IMR-90 (cell line): ENCODE data around the gene GNG7. TPM values are rescaled to one million over a fixed set of nuclear protein-coding genes. Genes with fewer than 3 reads are reported as not detected.

Source experiments
- ATAC-seq: fragments of 200-7000 bp; cut with Tn5 transposase; 2 replicates; pipeline ENCODE4 v1.9.1; 2020; ENCODE audit warnings: low read depth, mild to moderate bottlenecking, moderate library complexity
- BruUV-seq: library from RNA; stranded (reverse); fragments of 400-500 nt; replicated peaks from 2 replicates; lab custom pipeline; 2021; lab: Mats Ljungman, UMichigan
- CTCF ChIA-PET: fragments of 300-600 bp; formaldehyde crosslinking; extraction: SDS; loops from one replicate; lab custom pipeline; 2021; ENCODE audit warnings: antibody characterized with exemption; lab: Yijun Ruan, JAX
- POLR2A ChIA-PET: fragments of 300-600 bp; sonication (Branson Sonifier 250); formaldehyde crosslinking; loops from one replicate; lab custom pipeline; 2022; ENCODE audit warnings: antibody characterized with exemption; ENCODE audit not compliant: unreplicated experiment; lab: Charles Lee
- DNase-seq: peaks from one replicate; pipeline ENCODE4 v3.0.0; 2013
- H2AFZ ChIP-seq: replicated peaks from 2 replicates; pipeline ENCODE3; 2013; ENCODE audit warnings: low read length, mild to moderate bottlenecking; ENCODE audit not compliant: poor library complexity
- H2AK5ac ChIP-seq: 2 replicates; pipeline ENCODE4 v1.6.1; 2013; ENCODE audit warnings: low read depth, low read length, inconsistent platforms
- H2AK9ac ChIP-seq: replicated peaks from 2 replicates; pipeline ENCODE3; 2013; ENCODE audit warnings: mild to moderate bottlenecking, low read depth, low read length, moderate library complexity; ENCODE audit not compliant: poor library complexity
- H2BK120ac ChIP-seq: 2 replicates; pipeline ENCODE4 v1.6.1; 2013; ENCODE audit warnings: low read depth, low read length, inconsistent platforms
- H2BK15ac ChIP-seq: 3 replicates; pipeline ENCODE4 v1.6.1; 2013; ENCODE audit warnings: low read depth, low read length, inconsistent platforms
- H2BK20ac ChIP-seq: 2 replicates; pipeline ENCODE4 v1.6.1; 2013; ENCODE audit warnings: low read depth, mild to moderate bottlenecking, inconsistent platforms, low read length, moderate library complexity
- H2BK5ac ChIP-seq: 2 replicates; pipeline ENCODE4 v1.6.1; 2013; ENCODE audit warnings: mild to moderate bottlenecking, low read depth, low read length, inconsistent platforms; ENCODE audit not compliant: poor library complexity, severe bottlenecking
- H3K14ac ChIP-seq: replicated peaks from 2 replicates; pipeline ENCODE4 v1.6.1; 2013; ENCODE audit warnings: low read depth, low read length, inconsistent platforms
- H3K18ac ChIP-seq: 2 replicates; pipeline ENCODE4 v1.6.1; 2013; ENCODE audit warnings: low read depth, low read length, control low read depth
- H3K23ac ChIP-seq: 2 replicates; pipeline ENCODE4 v1.6.1; 2013; ENCODE audit warnings: low read depth, low read length, inconsistent platforms
- H3K27ac ChIP-seq: 2 replicates; pipeline ENCODE4 v1.5.1; 2013; ENCODE audit warnings: mild to moderate bottlenecking, control low read depth, low read length; ENCODE audit not compliant: insufficient read depth
- H3K27me3 ChIP-seq: 2 replicates; pipeline ENCODE4 v1.6.1; 2013; ENCODE audit warnings: low read length; ENCODE audit not compliant: control insufficient read depth, insufficient read depth
- H3K36me3 ChIP-seq: 2 replicates; pipeline ENCODE4 v1.6.1; 2013; ENCODE audit warnings: low read length, mixed read lengths; ENCODE audit not compliant: control insufficient read depth, insufficient read depth
- H3K4ac ChIP-seq: 2 replicates; pipeline ENCODE4 v1.6.1; 2013; ENCODE audit warnings: low read depth, low read length, inconsistent platforms
- H3K4me1 ChIP-seq: 2 replicates; pipeline ENCODE4 v1.6.1; 2013; ENCODE audit warnings: low read length, mixed read lengths; ENCODE audit not compliant: control insufficient read depth, insufficient read depth
- H3K4me2 ChIP-seq: 2 replicates; pipeline ENCODE4 v1.6.1; 2013; ENCODE audit warnings: low read depth, mild to moderate bottlenecking, control low read depth, low read length, moderate library complexity
- H3K4me3 ChIP-seq: 2 replicates; pipeline ENCODE4 v1.5.1; 2013; ENCODE audit warnings: low read depth, mild to moderate bottlenecking, control low read depth, low read length, moderate library complexity; ENCODE audit not compliant: insufficient read depth
- H3K56ac ChIP-seq: 2 replicates; pipeline ENCODE4 v1.6.1; 2013; ENCODE audit warnings: low read length, inconsistent platforms; ENCODE audit not compliant: insufficient read depth; ENCODE audit errors: extremely low read depth
- H3K79me1 ChIP-seq, 2 experiments: 2 replicates each; pipeline ENCODE4 v1.6.1; 2013; ENCODE audit warnings: low read length in 2 of 2, inconsistent platforms in 1 of 2, low read depth in 1 of 2
- H3K9ac ChIP-seq: 2 replicates; pipeline ENCODE4 v1.6.1; 2013; ENCODE audit warnings: low read depth, low read length, control low read depth
- H3K9me1 ChIP-seq: 2 replicates; pipeline ENCODE4 v1.6.1; 2013; ENCODE audit warnings: low read length, inconsistent platforms; ENCODE audit not compliant: insufficient read depth
- H3K9me3 ChIP-seq: 2 replicates; pipeline ENCODE4 v1.6.1; 2013; ENCODE audit warnings: low read length; ENCODE audit not compliant: control insufficient read depth, insufficient read depth
- H4K20me1 ChIP-seq: 2 replicates; pipeline ENCODE4 v1.6.1; 2013; ENCODE audit warnings: low read length, inconsistent platforms; ENCODE audit not compliant: insufficient read depth
- H4K5ac ChIP-seq: 2 replicates; pipeline ENCODE4 v1.6.1; 2013; ENCODE audit warnings: mild to moderate bottlenecking, low read depth, low read length, control low read depth
- H4K8ac ChIP-seq, 2 experiments: 2 replicates each; pipeline ENCODE4 v1.6.1; 2013; ENCODE audit warnings: low read depth in 2 of 2, low read length in 2 of 2, control low read depth in 1 of 2, inconsistent platforms in 1 of 2
- H4K91ac ChIP-seq: 2 replicates; pipeline ENCODE4 v1.6.1; 2013; ENCODE audit warnings: low read depth, low read length, inconsistent platforms; ENCODE audit not compliant: insufficient read depth
- BHLHE40 ChIP-seq: fragments of 150-350 bp; IDR thresholded peaks from 2 replicates; pipeline ENCODE4 v1.6.1; 2016; ENCODE audit warnings: mild to moderate bottlenecking, low read depth, low read length
- CEBPB ChIP-seq: IDR thresholded peaks from 2 replicates; pipeline ENCODE4 v1.6.1; 2012; ENCODE audit warnings: low read depth, low read length, improper control_type of control experiment
- CHD1 ChIP-seq: IDR thresholded peaks from 2 replicates; pipeline ENCODE4 v1.6.1; 2012; ENCODE audit warnings: low read depth, low read length, improper control_type of control experiment
- CTCF ChIP-seq: conservative IDR thresholded peaks from 2 replicates; pipeline ENCODE4 v1.5.1; 2012; ENCODE audit warnings: mild to moderate bottlenecking, low read depth, low read length, improper control_type of control experiment
- FOS ChIP-seq: fragments of 150-350 bp; IDR thresholded peaks from 2 replicates; pipeline ENCODE4 v1.6.1; 2016; ENCODE audit warnings: low read depth, low read length
- MAZ ChIP-seq: IDR thresholded peaks from 2 replicates; pipeline ENCODE4 v1.6.1; 2012; ENCODE audit warnings: low read depth, mild to moderate bottlenecking, low read length, improper control_type of control experiment, moderate library complexity, borderline replicate concordance
- MXI1 ChIP-seq: IDR thresholded peaks from 2 replicates; pipeline ENCODE4 v1.6.1; 2012; ENCODE audit warnings: low read depth, mild to moderate bottlenecking, low read length, moderate library complexity, borderline replicate concordance
- NFE2L2 ChIP-seq: fragments of 150-350 bp; IDR thresholded peaks from 2 replicates; pipeline ENCODE4 v1.6.1; 2016; ENCODE audit warnings: low read depth, mild to moderate bottlenecking, low read length
- POLR2A ChIP-seq: IDR thresholded peaks from 2 replicates; pipeline ENCODE4 v1.6.1; 2012; ENCODE audit warnings: mild to moderate bottlenecking, low read depth, low read length
- RAD21 ChIP-seq: IDR thresholded peaks from 2 replicates; pipeline ENCODE4 v1.6.1; 2012; ENCODE audit warnings: low read length, improper control_type of control experiment
- RCOR1 ChIP-seq: IDR thresholded peaks from 2 replicates; pipeline ENCODE4 v1.6.1; 2012; ENCODE audit warnings: mild to moderate bottlenecking, low read length, improper control_type of control experiment; ENCODE audit not compliant: insufficient replicate concordance
- SMC3 ChIP-seq: fragments of 150-350 bp; IDR thresholded peaks from 2 replicates; pipeline ENCODE4 v1.6.1; 2016; ENCODE audit warnings: low read depth, mild to moderate bottlenecking, antibody characterized with exemption, low read length, moderate library complexity
- USF2 ChIP-seq: fragments of 150-350 bp; IDR thresholded peaks from 2 replicates; pipeline ENCODE4 v1.6.1; 2017; ENCODE audit warnings: mild to moderate bottlenecking, antibody characterized with exemption, low read length, low read depth
- WGBS, 2 experiments: methylation state at CpG; one replicate each; pipeline versions ENCODE4 v1.1.5 to v1.1.7; 2013; ENCODE audit warnings: missing lambda C conversion rate in 2 of 2; ENCODE audit not compliant: insufficient read length in 1 of 2; ENCODE audit errors: extremely low coverage in 2 of 2; 5-methylcytosine and 5-hydroxymethylcytosine counted together
- dilution Hi-C: fragments of 300-500 bp; cut with HindIII; formaldehyde crosslinking; loops from one replicate; pipeline ENCODE4 v1.14.3; 2018; ENCODE audit warnings: low sequenced_read_pairs; ENCODE audit not compliant: unreplicated experiment
- in situ Hi-C: fragments of 300-500 bp; cut with MboI; formaldehyde crosslinking; loops from 3 replicates; pipeline ENCODE4 v1.14.3; 2019; ENCODE audit warnings: low sequenced_read_pairs, inconsistent platforms, mixed read lengths
- intact Hi-C: fragments of 100-400 bp; cut with micrococcal nuclease; formaldehyde crosslinking; loops from 2 replicates; pipeline ENCODE4 v1.10.0; 2022
- polyA plus RNA-seq, 3 experiments: library from polyadenylated mRNA; depleted of rRNA; stranded (reverse); fragments of >200 nt; gene quantifications; 2 replicates each; pipeline ENCODE4 v1.2.3, GENCODE V29; 2012; ENCODE audit warnings: low replicate concordance in 1 of 3
- total RNA-seq: library from RNA; depleted of rRNA; stranded (reverse); fragments of >200 nt; gene quantifications from 2 replicates; pipeline ENCODE4 v1.2.3, GENCODE V29; 2012
- TF ChIP-seq, protein P1 (sequence below): fragments of 150-350 bp; IDR thresholded peaks from 2 replicates; pipeline ENCODE4 v1.6.1; 2016; ENCODE audit warnings: low read depth, mild to moderate bottlenecking, low read length, moderate library complexity, borderline replicate concordance

The GNG7 gene
- total and polyA plus RNA-seq, 2 of the 4 experiments (the other 2 are of a cell fraction), result under 0.01 to 0.21 TPM

GRCh38 chr19:2556221-2557092 is 146.0 kb downstream of the GNG7 start:
- dilution Hi-C loops, result no loop called here
- TF ChIP-seq FOS (no peak), CHD1 (no peak), RAD21 (no peak), MXI1 (no peak), BHLHE40 (no peak), RCOR1 (no peak), NFE2L2 (no peak), USF2 (no peak), MAZ (no peak), SMC3 (no peak), CEBPB (no peak), CTCF (no peak), POLR2A (no peak)
- TF ChIP-seq, protein P1, sequence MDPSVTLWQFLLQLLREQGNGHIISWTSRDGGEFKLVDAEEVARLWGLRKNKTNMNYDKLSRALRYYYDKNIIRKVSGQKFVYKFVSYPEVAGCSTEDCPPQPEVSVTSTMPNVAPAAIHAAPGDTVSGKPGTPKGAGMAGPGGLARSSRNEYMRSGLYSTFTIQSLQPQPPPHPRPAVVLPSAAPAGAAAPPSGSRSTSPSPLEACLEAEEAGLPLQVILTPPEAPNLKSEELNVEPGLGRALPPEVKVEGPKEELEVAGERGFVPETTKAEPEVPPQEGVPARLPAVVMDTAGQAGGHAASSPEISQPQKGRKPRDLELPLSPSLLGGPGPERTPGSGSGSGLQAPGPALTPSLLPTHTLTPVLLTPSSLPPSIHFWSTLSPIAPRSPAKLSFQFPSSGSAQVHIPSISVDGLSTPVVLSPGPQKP, result no peak

More at GRCh38 chr19:2556221-2557092, 146.0 kb downstream of the GNG7 start:
- Histone ChIP-seq H3K4me2 (no peak overlapping the region), H3K9ac (no peak overlapping the region), H3K56ac (no peak overlapping the region), H3K36me3 (no peaks in the 10 kb centered on the region), H3K27me3 (no peaks in the 10 kb centered on the region), H2BK5ac (no peak overlapping the region), H3K4ac (no peak overlapping the region), H3K9me1 (peaks cover 8% of the 10 kb centered on the region), H4K91ac (no peak overlapping the region; the same call in 1 of the 2 replicates), H3K9me3 (no peaks in the 10 kb centered on the region), H2AK9ac (no peak overlapping the region), H3K27ac (no peak overlapping the region), H3K23ac (no peak overlapping the region), H4K5ac (no peak overlapping the region), H3K4me1 (no peaks in the 10 kb centered on the region), H3K14ac (no peak overlapping the region; the same call in 1 of the 2 replicates), H3K4me3 (no peak overlapping the region), H2BK20ac (no peak overlapping the region), H2AFZ (peak overlapping the region; percentile 67), H3K79me1 (no peaks in the 10 kb centered on the region), H4K8ac (no peak overlapping the region), H3K18ac (no peak overlapping the region), H4K20me1 (no peaks in the 10 kb centered on the region), H2AK5ac (peak overlapping the region; percentile 9; the same call in 1 of the 2 replicates), H2BK15ac (no peak overlapping the region), H2BK120ac (0 out of 2 replicates have a peak overlapping the region, but pooled peaks have one; percentile 15)
- intact Hi-C loops, result loop anchor here (10.0 kb wide), 1 partner anchor 992 kb away; the partner anchor contains the start of gene MEX3D
- POLR2A ChIA-PET, result interaction anchor here (0.7 kb wide), 1 partner anchor 1817 kb away, joined by 3 read pairs; no protein-coding TSS in a partner anchor
- WGBS, 2 experiments, result 72% methylated on average over 20 of the region's 37 CpGs; no CpG with 5 or more reads in 1 of the 2 experiments
- CTCF ChIA-PET, result no interaction called here
- ATAC-seq (no peak), DNase-seq (no peak)
- in situ Hi-C loops, result no loop called here
- no TSS peak for BruUV-seq
